SU-DHL-6 (cell line): ENCODE results near the gene TSPAN33.

Experiments used
- CTCF ChIP-seq: fragments of 200-600 bp; sonication (generic); IDR thresholded peaks from one replicate; pipeline ENCODE4 v1.5.1; 2017; ENCODE audit warnings: antibody characterized with exemption, mild to moderate bottlenecking, low read length, moderate library complexity; ENCODE audit not compliant: insufficient read depth, poor library complexity, severe bottlenecking
- EZH2phosphoT487 ChIP-seq: fragments of 200-600 bp; sonication (generic), shearing (Covaris generic); conservative IDR thresholded peaks from 2 replicates; pipeline ENCODE4 v1.6.1; 2018; ENCODE audit warnings: mild to moderate bottlenecking, antibody characterized with exemption, low read length, moderate library complexity, mixed read lengths

DNA sequence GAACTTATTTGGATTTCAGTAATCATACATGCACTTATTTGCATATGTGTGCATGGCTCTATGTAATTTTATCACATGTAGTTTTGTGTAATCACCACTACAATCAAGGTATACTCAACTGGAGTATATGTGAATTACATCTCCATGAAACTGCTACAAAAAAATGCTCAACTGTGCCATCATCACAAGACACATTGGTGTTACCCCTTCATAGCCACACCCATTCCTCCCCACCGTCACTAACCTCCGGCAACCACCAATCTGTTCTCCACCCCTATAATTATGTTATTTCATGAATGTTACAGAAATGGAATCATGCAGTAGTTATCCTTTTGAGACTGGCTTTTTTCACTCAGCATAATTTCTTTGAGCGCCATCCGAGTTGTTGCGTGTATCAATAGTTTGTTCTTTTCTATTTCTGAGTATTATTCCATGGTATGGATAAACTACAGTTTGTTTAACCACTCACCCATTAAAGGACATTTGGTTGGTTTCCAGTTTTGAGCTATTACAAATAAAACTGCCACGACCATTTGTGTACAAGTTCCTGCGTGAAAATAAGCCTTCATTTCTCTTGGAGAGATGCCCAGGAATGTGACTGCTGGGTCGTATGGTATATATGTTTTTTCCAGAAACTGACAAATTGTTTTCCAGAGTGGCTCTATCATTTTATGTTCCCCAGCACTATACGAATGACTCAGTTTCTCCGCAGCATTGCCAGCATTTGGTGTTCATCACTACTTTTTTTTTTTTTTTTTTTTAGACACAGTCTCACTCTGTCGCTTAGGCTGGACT, 32.6 kb downstream of the TSPAN33 start:
- TF ChIP-seq CTCF (no peak), EZH2phosphoT487 (no peak)
